HEK293 (cell line): ENCODE measurements around the gene IFT122.

Experiments
- CTCF ChIP-seq: fragments of 450-650 bp; formaldehyde crosslinking; IDR thresholded peaks from 2 replicates; pipeline ENCODE4 v1.5.1; 2016; ENCODE audit warnings: missing biosample characterization, missing genetic modification characterization
- OSR2 ChIP-seq: fragments of 450-650 bp; formaldehyde crosslinking; IDR thresholded peaks from 2 replicates; pipeline ENCODE4 v1.5.1; 2016; ENCODE audit warnings: missing biosample characterization, missing genetic modification characterization
- ZBTB44 ChIP-seq: fragments of 450-650 bp; IDR thresholded peaks from 2 replicates; pipeline ENCODE4 v1.5.1; 2018; ENCODE audit warnings: missing biosample characterization, mild to moderate bottlenecking, missing genetic modification characterization
- ZNF23 ChIP-seq: fragments of 450-650 bp; formaldehyde crosslinking; IDR thresholded peaks from 2 replicates; pipeline ENCODE4 v1.5.1; 2016; ENCODE audit warnings: missing biosample characterization, missing genetic modification characterization, borderline replicate concordance
- ZNF362 ChIP-seq: fragments of 450-650 bp; formaldehyde crosslinking; IDR thresholded peaks from 2 replicates; pipeline ENCODE4 v1.5.1; 2016; ENCODE audit warnings: missing biosample characterization, missing genetic modification characterization
- ZNF366 ChIP-seq: fragments of 450-650 bp; formaldehyde crosslinking; conservative IDR thresholded peaks from 2 replicates; pipeline ENCODE4 v1.5.1; 2016; ENCODE audit warnings: missing biosample characterization, missing genetic modification characterization
- ZNF549 ChIP-seq: fragments of 450-650 bp; IDR thresholded peaks from 2 replicates; pipeline ENCODE4 v1.5.1; 2018; ENCODE audit warnings: missing biosample characterization, missing genetic modification characterization, mild to moderate bottlenecking, inconsistent platforms, moderate library complexity
- ZNF624 ChIP-seq: fragments of 450-650 bp; formaldehyde crosslinking; IDR thresholded peaks from 2 replicates; pipeline ENCODE4 v1.5.1; 2017; ENCODE audit warnings: missing biosample characterization, missing genetic modification characterization

GRCh38 chr3:129440618-129441190 is 680 bp downstream of the IFT122 start:
- TF ChIP-seq ZNF23 (tag by site-specific recombination) = no peak
- TF ChIP-seq ZNF362 (tag by site-specific recombination) = no peak
- TF ChIP-seq CTCF (tag by site-specific recombination) = no peak
- TF ChIP-seq ZNF366 (tag by site-specific recombination) = no peak
- TF ChIP-seq ZNF549 (tag by site-specific recombination) = no peak
- no peak for TF ChIP-seq OSR2 (tag by site-specific recombination)
- TF ChIP-seq ZBTB44 = no peak
- TF ChIP-seq ZNF624 (tag by site-specific recombination) = no peak
